Measurements from ENCODE around the gene SARDH. TPM values are rescaled to one million over a fixed set of nuclear protein-coding genes. Genes with fewer than 3 reads are reported as not detected.
A peak's percentile ranks its signal among the peaks of the same experiment; 100 is the strongest.

Gene SARDH
- polyA plus RNA-seq, 3 donors = not detected

DNA sequence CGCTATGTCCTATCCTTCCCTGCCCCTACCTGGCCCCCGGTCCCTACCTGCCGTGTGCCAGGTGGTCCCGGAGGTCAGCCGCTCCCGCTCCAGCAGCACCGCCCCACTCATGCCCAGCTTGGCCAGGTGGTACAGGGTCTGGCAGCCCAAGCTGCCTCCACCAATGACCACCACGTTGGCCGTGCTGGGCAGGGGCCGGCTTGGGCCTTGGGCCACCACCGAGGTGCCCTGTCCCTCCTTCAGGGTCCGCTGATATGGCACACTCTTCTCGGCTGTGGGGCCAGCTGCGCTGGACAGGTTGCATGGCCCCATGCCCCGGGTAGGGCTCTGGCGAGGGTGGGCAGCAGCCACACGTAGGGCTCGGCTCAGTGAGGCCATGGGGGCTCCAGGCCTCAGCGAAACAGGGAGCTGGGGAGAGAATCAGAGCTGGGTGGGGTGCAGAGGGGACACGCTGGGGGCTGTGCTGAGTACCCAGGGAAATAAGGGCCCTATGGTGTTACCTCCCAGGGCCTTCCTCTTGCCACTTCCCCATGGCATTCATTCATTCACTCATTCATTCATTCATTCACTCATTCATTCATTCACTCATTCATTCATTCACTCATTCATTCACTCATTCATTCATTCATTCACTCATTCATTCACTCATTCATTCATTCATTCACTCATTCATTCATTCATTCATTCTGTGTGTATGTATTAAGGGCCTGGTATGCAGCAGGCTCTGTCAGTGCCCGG is 4.2 kb downstream of the SARDH start:
- Histone ChIP-seq H3K27ac (ENCODE audit: low read depth in 1 of 2, low read length in 2 of 2) (no peak overlapping the region), H3K79me2 (ENCODE audit: insufficient read depth, low read length) (no peaks in the 10 kb centered on the region), H3K27me3 (ENCODE audit: control insufficient read depth in 2 of 2, insufficient read depth in 2 of 2, low read length in 2 of 2) (no peaks in the 10 kb centered on the region), H3K4me2 (replicated peaks; ENCODE audit: extremely low read depth, low read length, poor library complexity, severe bottlenecking) (no peak overlapping the region), H3K4me3 (replicated peaks in 1 of 3; ENCODE audit: low read depth in 2 of 3, low read length in 3 of 3) (no peak overlapping the region), H3K4me1 (ENCODE audit: control insufficient read depth in 1 of 2, insufficient read depth in 2 of 2, low read length in 2 of 2) (peaks cover 6 to 8% of the 10 kb centered on the region in 2 donors), H3K36me3 (replicated peaks in 1 of 2; ENCODE audit: control insufficient read depth in 1 of 2, insufficient read depth in 2 of 2, low read length in 2 of 2) (no peaks in the 10 kb centered on the region), H3K9me3 (replicated peaks in 1 of 2; ENCODE audit: control insufficient read depth in 1 of 2, insufficient read depth in 1 of 2, low read length in 2 of 2) (no peaks in the 10 kb centered on the region), H4K20me1 (ENCODE audit: insufficient read depth, low read length) (no peaks in the 10 kb centered on the region), H2AFZ (ENCODE audit: insufficient read depth, low read depth, low read length, poor library complexity, severe bottlenecking) (no peak overlapping the region), H3K9ac (ENCODE audit: insufficient read depth, low read length, poor library complexity, severe bottlenecking) (no peak overlapping the region)
- peaks cover 3 to 7% (median 4%) of the 10 kb centered on the region in 3 donors for H3K27me3 Mint-ChIP-seq (ENCODE audit: low read depth in 3 of 3)
- H3K4me3 Mint-ChIP-seq = no peak overlapping the region
- no peaks in the 10 kb centered on the region for H3K9me3 Mint-ChIP-seq
- H3K4me1 Mint-ChIP-seq = peaks cover 7% of the 10 kb centered on the region
- no peaks in the 10 kb centered on the region for H3K36me3 Mint-ChIP-seq
- TF ChIP-seq, protein P1, sequence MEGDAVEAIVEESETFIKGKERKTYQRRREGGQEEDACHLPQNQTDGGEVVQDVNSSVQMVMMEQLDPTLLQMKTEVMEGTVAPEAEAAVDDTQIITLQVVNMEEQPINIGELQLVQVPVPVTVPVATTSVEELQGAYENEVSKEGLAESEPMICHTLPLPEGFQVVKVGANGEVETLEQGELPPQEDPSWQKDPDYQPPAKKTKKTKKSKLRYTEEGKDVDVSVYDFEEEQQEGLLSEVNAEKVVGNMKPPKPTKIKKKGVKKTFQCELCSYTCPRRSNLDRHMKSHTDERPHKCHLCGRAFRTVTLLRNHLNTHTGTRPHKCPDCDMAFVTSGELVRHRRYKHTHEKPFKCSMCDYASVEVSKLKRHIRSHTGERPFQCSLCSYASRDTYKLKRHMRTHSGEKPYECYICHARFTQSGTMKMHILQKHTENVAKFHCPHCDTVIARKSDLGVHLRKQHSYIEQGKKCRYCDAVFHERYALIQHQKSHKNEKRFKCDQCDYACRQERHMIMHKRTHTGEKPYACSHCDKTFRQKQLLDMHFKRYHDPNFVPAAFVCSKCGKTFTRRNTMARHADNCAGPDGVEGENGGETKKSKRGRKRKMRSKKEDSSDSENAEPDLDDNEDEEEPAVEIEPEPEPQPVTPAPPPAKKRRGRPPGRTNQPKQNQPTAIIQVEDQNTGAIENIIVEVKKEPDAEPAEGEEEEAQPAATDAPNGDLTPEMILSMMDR (IDR thresholded peaks at IDR 0.05) = no peak
- WGBS (ENCODE audit: insufficient coverage) = 97% methylated on average over 14 of the region's 21 CpGs
- peak overlapping the region in 1 of 7 donors; percentile 58 for H3K27ac Mint-ChIP-seq
- DNase-seq = no peak
- intact Hi-C loops (cut with micrococcal nuclease) = no loop called here

DNA sequence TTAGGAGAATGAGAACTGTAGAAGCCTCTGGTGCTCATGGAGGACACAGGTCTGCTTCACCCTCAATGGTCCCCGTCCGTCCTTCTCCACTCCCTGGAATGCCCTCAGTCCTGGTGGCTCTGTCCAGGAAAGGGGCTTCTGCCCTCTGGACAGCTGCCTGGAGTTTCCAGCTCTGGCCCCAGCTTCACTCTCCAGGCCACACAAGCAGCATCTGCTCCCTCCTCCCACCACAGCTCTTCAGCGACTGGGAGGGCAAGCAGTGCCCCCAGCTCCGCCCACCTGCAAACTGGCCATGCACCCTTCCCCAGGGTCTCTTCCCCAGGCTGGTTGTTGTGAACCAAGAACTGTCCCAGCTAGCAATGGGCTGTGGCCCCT is 4.7 kb downstream of the SARDH start:
- no peaks in the 10 kb centered on the region for H4K20me1 ChIP-seq (ENCODE audit: insufficient read depth, low read length)
- no peak overlapping the region for H3K4me3 Mint-ChIP-seq

More for the DNA sequence above, 4.7 kb downstream of the SARDH start:
- Histone ChIP-seq H3K4me1 (ENCODE audit: control insufficient read depth in 1 of 2, insufficient read depth in 2 of 2, low read length in 2 of 2) (peaks cover 3 to 6% of the 10 kb centered on the region in 2 donors), H3K36me3 (replicated peaks in 1 of 2; ENCODE audit: control insufficient read depth in 1 of 2, insufficient read depth in 2 of 2, low read length in 2 of 2) (no peaks in the 10 kb centered on the region), H3K9ac (ENCODE audit: insufficient read depth, low read length, poor library complexity, severe bottlenecking) (no peak overlapping the region), H3K4me2 (replicated peaks; ENCODE audit: extremely low read depth, low read length, poor library complexity, severe bottlenecking) (no peak overlapping the region), H3K9me3 (replicated peaks in 1 of 2; ENCODE audit: control insufficient read depth in 1 of 2, insufficient read depth in 1 of 2, low read length in 2 of 2) (no peaks in the 10 kb centered on the region), H3K27me3 (ENCODE audit: control insufficient read depth in 2 of 2, insufficient read depth in 2 of 2, low read length in 2 of 2) (no peaks in the 10 kb centered on the region), H3K79me2 (ENCODE audit: insufficient read depth, low read length) (no peaks in the 10 kb centered on the region), H3K27ac (ENCODE audit: low read depth in 1 of 2, low read length in 2 of 2) (no peak overlapping the region), H3K4me3 (replicated peaks in 1 of 3; ENCODE audit: low read depth in 2 of 3, low read length in 3 of 3) (no peak overlapping the region), H2AFZ (ENCODE audit: insufficient read depth, low read depth, low read length, poor library complexity, severe bottlenecking) (no peak overlapping the region)
- WGBS (ENCODE audit: insufficient coverage) = 82% methylated on average over 3 of the region's 4 CpGs
- H3K4me1 Mint-ChIP-seq = peaks cover 6% of the 10 kb centered on the region
- no peak overlapping the region for H3K27ac Mint-ChIP-seq
- H3K36me3 Mint-ChIP-seq = no peaks in the 10 kb centered on the region
- intact Hi-C loops (cut with micrococcal nuclease) = no loop called here
- TF ChIP-seq, protein P1 (IDR thresholded peaks at IDR 0.05) = no peak
- no peaks in the 10 kb centered on the region for H3K9me3 Mint-ChIP-seq
- H3K27me3 Mint-ChIP-seq (ENCODE audit: low read depth in 3 of 3) = peaks cover 4% of the 10 kb centered on the region in 3 donors
- DNase-seq = no peak
